ENCODE results near the gene FDXR.
"Not testable (repeated sequence)": the region's sequence is repeated elsewhere in the genome, so short reads cannot be mapped to it uniquely, and the experiment has no call there.

Gene FDXR

GRCh38 chr17:74873037-74873873, 461 bp upstream of the FDXR start:
- peak; percentile 97 to 98 for DNase-seq (ENCODE audit: low read depth in 1 of 2, low spot score in 1 of 2)

GRCh38 chr17:74871356-74872076, 1.3 kb downstream of the FDXR start:
- DNase-seq (ENCODE audit: low read depth in 1 of 2, low spot score in 1 of 2) = no peak

DNA sequence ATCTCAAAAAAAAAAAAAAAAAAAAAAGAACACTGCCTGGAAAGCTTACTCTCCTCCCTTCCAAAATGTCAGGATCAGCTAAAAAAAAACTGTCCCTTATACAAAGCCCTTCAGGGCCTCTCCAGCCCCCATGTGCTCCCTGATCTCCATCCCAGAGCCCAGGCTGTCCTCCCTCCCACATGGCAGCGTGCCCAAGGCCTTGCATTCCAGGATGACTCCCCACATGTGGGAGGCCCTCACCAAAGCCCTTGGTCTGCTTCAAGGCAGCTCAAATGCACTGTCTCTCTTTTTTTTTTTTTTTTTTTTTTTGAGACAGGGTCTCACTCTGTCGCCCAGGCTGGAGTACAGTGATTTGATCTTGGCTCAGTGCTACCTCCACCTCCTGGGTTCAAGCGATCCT, 2.3 kb downstream of the FDXR start:
- no peak for DNase-seq (ENCODE audit: low read depth in 1 of 2, low spot score in 1 of 2)

GRCh38 chr17:74870028-74870427, 2.8 kb downstream of the FDXR start:
- DNase-seq (ENCODE audit: low read depth in 1 of 2, low spot score in 1 of 2) = not testable (repeated sequence)

DNA sequence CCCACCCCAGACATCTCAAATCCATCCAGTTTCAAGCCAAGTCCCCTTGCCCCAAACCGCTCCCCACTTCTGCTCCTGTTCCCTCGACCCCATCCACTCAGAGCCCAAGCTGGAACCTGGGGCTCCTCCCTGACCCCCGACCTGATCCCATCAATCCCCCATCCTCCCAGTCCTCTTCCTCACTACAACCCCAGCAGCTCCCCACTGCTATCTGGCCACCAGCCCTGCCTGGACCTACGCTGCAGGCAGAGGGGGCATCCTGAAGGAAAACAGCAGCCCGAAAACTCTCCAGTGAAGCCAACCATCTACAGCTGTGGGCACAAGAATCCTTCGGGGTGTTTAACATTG, 3.9 kb downstream of the FDXR start:
- DNase-seq (ENCODE audit: low read depth in 1 of 2, low spot score in 1 of 2) = no peak

GRCh38 chr17:74868251-74868907, 4.4 kb downstream of the FDXR start:
- no peak for DNase-seq (ENCODE audit: low read depth in 1 of 2, low spot score in 1 of 2)

GRCh38 chr17:74866198-74866835, 6.5 kb downstream of the FDXR start:
- no peak for DNase-seq (ENCODE audit: low read depth in 1 of 2, low spot score in 1 of 2)

DNA sequence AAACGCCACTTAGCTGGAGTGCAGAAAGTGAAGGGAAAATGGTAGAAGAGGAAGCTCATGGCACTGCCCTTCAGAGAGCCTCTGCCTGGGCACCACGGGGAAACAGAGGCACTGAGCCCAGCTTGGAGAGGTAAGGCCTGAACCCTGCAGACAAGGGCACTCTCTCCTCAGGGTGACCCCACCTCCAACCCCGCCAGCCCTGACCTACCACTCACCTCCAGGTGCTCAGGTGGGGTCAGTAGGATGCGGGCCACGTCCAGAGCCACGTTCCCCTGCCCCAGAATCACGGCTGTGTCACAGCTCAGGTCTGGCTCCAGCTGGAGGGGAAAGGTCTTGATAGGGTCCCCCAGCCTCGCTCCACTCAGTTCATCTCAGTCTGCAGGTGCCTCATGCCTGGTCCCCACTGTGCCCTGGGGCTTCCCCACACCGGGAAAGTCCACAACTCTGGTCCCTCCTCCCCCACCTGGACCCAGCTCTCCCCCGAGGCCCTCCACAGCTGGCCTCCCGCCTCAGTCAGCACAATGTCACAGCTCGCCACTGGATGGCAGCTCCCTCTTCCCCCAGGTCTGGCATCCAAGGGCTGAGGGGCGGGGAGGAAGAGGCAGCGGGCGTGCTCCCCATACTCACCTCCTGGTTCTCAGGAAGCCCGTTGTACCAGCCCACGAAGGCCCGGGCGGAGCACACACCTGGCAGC, 7.1 kb downstream of the FDXR start:
- no peak for DNase-seq (ENCODE audit: low read depth in 1 of 2, low spot score in 1 of 2)

DNA sequence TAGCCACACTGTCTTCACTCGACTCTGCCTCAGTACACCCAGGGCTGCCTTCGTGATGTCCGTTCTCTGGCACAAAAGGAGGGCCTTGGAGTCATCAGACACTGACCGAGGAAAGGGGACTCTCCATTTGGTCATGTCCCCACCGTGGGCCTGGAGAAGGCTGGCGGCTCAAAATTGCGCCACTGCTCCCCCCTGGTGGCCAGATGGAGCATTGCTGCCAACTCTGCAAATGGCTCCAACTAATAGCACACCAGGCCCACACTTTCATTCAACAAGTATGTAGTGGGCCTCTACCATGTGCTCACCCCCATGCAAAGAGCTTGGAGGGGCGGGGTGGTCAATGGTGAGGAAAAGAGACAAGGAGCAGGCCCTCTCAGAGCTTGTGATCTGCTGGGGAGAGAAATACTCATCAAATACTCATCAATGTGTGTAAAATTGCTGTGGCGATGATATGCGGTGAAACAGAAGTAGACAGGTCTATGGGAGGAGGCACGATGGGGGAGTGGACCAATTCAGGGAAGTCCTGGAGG, 7.9 kb downstream of the FDXR start:
- peak; percentile 54 to 65 for DNase-seq (ENCODE audit: low read depth in 1 of 2, low spot score in 1 of 2)

GRCh38 chr17:74864297-74864865, 8.4 kb downstream of the FDXR start:
- no peak for DNase-seq (ENCODE audit: low read depth in 1 of 2, low spot score in 1 of 2)

DNA sequence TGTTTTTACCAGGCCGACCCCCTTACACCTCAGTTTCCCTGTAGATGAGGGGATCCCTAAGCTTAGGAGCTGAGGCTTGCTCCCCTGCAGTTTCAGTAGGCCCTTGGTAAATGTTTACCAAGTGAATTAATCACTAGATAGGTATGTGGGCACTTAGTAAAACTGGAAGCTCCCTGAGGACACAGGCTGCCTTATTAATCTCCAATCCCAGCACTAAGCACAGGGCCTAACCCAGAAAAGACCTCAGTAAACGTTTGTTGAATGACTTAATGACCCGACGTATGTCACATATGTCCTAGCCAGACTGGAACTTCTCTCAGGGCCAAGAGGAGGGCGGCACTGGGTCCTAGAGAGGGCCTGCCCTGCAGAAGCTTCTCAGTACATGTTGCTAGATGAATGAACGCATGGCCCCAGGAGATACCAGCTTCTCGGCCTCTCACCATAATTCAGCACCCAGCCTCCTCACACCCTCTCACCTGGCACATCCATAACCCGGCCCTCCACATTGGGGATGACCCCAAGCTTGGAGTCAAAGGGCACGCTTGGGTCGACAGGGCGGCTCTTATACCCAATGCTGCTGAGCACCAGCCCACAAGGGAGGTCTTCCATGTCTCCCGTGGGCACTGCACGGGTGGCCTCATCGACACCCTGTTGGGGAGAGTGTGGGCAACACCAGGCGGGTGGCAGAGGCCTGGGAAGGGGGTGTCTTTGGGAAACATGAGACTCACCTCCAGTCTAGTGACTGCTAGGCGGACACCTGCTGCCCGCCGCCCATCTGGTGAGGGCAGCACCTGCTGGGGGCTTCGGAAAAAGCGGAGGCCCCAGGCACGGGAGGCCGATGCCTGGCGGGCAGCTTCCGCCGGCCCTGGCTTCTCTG, 9.1 kb downstream of the FDXR start:
- DNase-seq (ENCODE audit: low read depth in 1 of 2, low spot score in 1 of 2) = no peak

- no peak for DNase-seq (ENCODE audit: low read depth in 1 of 2, low spot score in 1 of 2)
These were observed 9.9 kb downstream of the FDXR start for GRCh38 chr17:74862919-74863318.

GRCh38 chr17:74862108-74862901, 10.5 kb downstream of the FDXR start:
- peak; percentile 46 to 65 for DNase-seq (ENCODE audit: low read depth in 1 of 2, low spot score in 1 of 2)

GRCh38 chr17:74861662-74862107, 11.1 kb downstream of the FDXR start:
- DNase-seq (ENCODE audit: low read depth in 1 of 2, low spot score in 1 of 2) = no peak

- DNase-seq (ENCODE audit: low read depth in 1 of 2, low spot score in 1 of 2) = no peak
These were observed 11.7 kb downstream of the FDXR start for GRCh38 chr17:74860872-74861661.

DNA sequence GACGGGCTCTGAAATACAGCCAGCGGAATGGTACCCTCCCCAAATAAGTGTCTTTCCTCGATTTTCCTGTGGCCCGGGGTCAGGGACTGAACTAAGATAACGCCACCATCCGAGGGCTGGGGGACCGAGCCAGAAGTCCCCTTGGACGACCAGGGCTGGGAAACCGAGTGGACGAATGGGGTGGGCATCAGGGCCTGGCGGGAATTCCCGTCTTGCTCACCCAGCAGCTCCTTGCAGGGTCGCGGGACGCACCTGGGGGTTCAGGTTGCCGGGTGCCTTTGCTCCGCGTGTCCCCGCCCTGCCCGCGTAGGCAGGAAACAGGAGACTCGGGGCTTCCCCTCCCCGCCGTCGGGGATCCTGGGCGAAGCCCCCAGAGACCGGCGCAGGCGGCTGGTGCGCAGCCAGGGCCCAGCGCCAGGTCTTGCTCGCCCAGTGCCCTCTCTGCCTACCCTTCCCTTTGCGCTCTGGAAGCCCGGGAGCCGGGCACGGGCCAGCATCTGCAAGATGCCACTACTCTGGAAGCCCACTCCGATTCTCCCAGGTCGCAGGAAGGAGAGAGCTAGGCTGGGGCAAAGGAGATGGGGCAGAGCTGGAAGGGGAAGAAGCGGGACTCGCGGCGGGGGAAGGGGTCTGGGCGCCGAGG, 12.4 kb downstream of the FDXR start:
- DNase-seq (ENCODE audit: low read depth in 1 of 2, low spot score in 1 of 2) = no peak
